Measurements from ENCODE around the gene KRT4. TPM values are rescaled to one million over a fixed set of nuclear protein-coding genes. Genes with fewer than 3 reads are reported as not detected.
"Not testable (repeated sequence)": the region's sequence is repeated elsewhere in the genome, so short reads cannot be mapped to it uniquely, and the experiment has no call there.

Gene KRT4
- total RNA-seq, 2 donors from 2014 or later = not detected

DNA sequence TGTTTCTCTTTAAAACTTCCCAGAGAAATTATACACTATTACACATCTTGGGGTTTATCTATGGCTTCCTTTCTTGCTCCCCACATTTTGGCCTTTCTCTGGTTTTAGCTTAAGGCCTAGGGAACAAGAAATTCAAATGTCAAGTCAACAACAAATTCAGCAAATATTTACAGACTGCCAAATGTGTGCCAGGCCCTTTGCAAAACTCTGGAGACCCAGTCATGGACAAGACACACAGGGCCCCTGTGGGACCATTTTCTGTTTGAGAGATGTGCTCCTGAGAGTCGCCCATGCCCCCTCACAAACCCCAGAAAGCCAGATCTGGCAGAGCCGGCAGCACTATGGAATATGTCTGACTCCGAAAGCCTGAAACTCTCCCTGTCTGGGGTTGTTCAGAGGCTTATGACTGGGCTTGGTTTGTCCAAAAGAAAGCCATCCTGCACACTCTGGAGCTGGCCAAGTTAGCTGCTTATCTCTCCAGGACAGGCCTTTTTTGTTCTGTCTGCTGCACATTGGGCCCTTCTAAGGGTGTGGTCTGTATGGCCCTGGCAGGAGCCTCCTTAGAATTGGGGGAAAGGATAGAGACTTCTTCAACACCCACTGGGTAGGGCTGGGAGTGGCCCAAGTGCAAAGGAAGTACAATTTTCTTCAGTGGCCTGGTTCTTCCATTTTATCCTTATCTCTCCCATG, 16.9 kb downstream of the KRT4 start:
- ATAC-seq (ENCODE audit: insufficient number of reproducible peaks, low FRiP score, low read depth) (no peak), DNase-seq (ENCODE audit: low spot score) (no peak)
- TF ChIP-seq, protein P1, sequence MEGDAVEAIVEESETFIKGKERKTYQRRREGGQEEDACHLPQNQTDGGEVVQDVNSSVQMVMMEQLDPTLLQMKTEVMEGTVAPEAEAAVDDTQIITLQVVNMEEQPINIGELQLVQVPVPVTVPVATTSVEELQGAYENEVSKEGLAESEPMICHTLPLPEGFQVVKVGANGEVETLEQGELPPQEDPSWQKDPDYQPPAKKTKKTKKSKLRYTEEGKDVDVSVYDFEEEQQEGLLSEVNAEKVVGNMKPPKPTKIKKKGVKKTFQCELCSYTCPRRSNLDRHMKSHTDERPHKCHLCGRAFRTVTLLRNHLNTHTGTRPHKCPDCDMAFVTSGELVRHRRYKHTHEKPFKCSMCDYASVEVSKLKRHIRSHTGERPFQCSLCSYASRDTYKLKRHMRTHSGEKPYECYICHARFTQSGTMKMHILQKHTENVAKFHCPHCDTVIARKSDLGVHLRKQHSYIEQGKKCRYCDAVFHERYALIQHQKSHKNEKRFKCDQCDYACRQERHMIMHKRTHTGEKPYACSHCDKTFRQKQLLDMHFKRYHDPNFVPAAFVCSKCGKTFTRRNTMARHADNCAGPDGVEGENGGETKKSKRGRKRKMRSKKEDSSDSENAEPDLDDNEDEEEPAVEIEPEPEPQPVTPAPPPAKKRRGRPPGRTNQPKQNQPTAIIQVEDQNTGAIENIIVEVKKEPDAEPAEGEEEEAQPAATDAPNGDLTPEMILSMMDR (IDR thresholded peaks at IDR 0.05) = no peak
- Histone ChIP-seq H3K4me1 (ENCODE audit: control insufficient read depth in 1 of 2, low read depth in 2 of 2) (no peaks in the 10 kb centered on the region), H3K27ac (no peak overlapping the region), H3K36me3 (no peaks in the 10 kb centered on the region), H3K4me3 (no peak overlapping the region), H3K27me3 (replicated peaks; ENCODE audit: insufficient read depth) (no peaks in the 10 kb centered on the region), H3K9me3 (no peaks in the 10 kb centered on the region)

DNA sequence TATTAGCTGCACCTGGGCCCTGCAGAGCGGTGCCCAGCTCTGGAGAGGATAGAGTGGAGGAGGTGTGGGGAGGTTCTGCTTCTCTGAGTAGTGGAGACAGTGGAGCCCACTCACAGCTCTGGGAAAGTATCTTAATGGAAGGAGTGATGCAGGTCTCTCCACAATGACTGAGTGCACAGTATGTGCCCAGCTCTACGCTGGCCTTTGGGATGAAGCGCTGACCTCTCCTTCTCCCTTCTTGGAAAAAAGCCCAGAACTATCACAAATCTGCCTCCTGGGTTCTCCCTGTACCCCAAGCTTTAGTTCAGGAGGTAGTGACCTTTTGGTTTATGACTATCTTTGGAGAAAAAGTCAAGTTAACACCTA, 17.5 kb downstream of the KRT4 start:
- no peaks in the 10 kb centered on the region for H3K4me1 ChIP-seq (ENCODE audit: control insufficient read depth in 1 of 2, low read depth in 2 of 2)
- ATAC-seq (ENCODE audit: insufficient number of reproducible peaks, low FRiP score, low read depth) = no peak
- H3K36me3 ChIP-seq = no peaks in the 10 kb centered on the region
- H3K27ac ChIP-seq = no peak overlapping the region
- DNase-seq (ENCODE audit: low spot score) = no peak
- no peak overlapping the region for H3K4me3 ChIP-seq
- H3K27me3 ChIP-seq (replicated peaks; ENCODE audit: insufficient read depth) = no peaks in the 10 kb centered on the region
- TF ChIP-seq, protein P1 (IDR thresholded peaks at IDR 0.05) = no peak
- H3K9me3 ChIP-seq = no peaks in the 10 kb centered on the region

DNA sequence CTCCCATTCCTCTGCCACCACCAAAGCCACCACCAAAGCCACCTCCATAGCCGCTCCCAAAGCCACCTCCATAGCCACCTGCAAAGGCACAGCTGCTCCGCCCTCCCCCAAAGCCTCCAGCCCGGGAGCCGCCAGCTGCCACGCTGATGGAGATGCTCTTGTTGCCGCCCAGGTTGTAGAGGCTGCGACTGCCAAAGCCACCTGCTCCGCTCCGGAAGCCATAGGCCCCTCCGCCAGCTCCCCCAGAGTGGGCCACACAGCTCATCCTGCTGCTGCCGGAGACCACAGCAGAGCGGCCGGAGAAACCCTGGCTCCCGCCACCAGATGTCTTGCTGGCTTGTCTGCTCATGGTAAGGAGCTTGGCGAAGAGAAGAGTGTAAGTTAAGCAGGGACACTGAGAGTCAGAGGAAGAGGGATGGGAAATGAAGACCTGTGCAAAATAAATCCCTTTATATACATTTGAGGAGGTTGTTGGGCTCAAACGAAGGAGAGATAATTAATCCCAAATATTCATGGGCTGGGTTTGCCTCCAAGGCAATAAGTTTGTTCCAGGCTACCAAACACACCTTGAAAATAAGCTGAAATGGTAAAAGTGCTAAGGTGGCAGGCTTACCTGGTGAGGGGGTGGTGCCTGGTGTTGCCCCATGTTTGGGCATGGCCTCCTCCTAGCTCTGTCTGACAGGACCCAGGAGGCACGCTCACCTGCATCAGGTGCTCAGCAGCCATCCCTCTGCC, 18.1 kb downstream of the KRT4 start, which contains the start of gene KRT3:
Gene KRT3 (minus strand): TSS at position 424 of the 735 bp plus-strand sequence. CDS start 75 bp downstream, at position 349.
- TF ChIP-seq, protein P1 (IDR thresholded peaks at IDR 0.05) = no peak
- DNase-seq (ENCODE audit: low spot score) = no peak
- no peaks in the 10 kb centered on the region for H3K9me3 ChIP-seq
- ATAC-seq (ENCODE audit: insufficient number of reproducible peaks, low FRiP score, low read depth) = no peak
- no peaks in the 10 kb centered on the region for H3K4me1 ChIP-seq (ENCODE audit: control insufficient read depth in 1 of 2, low read depth in 2 of 2)
- no peaks in the 10 kb centered on the region for H3K36me3 ChIP-seq
- no peaks in the 10 kb centered on the region for H3K27me3 ChIP-seq (replicated peaks; ENCODE audit: insufficient read depth)
- no peak within 1 kb of the TSS for H3K4me3 ChIP-seq
- H3K27ac ChIP-seq = no peak within 1 kb of the TSS

DNA sequence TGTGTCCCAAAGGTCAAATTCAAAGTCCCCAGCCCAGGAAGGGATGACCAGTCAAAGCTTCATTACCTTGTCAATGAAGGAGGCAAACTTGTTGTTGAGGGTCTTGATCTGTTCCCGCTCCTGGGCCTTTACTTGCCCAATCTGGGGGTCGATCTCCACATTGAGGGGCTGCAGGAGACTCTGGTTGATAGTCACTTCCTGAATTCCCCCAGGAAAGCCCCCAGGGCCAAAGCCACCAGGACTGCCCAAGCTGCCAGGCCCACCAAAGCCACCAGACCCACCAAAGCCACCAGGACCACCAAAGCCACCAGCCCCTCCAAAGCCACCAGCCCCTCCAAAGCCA, 18.6 kb downstream of the KRT4 start:
- DNase-seq (ENCODE audit: low spot score); H3K27me3 ChIP-seq (replicated peaks; ENCODE audit: insufficient read depth): not testable (repeated sequence)

DNA sequence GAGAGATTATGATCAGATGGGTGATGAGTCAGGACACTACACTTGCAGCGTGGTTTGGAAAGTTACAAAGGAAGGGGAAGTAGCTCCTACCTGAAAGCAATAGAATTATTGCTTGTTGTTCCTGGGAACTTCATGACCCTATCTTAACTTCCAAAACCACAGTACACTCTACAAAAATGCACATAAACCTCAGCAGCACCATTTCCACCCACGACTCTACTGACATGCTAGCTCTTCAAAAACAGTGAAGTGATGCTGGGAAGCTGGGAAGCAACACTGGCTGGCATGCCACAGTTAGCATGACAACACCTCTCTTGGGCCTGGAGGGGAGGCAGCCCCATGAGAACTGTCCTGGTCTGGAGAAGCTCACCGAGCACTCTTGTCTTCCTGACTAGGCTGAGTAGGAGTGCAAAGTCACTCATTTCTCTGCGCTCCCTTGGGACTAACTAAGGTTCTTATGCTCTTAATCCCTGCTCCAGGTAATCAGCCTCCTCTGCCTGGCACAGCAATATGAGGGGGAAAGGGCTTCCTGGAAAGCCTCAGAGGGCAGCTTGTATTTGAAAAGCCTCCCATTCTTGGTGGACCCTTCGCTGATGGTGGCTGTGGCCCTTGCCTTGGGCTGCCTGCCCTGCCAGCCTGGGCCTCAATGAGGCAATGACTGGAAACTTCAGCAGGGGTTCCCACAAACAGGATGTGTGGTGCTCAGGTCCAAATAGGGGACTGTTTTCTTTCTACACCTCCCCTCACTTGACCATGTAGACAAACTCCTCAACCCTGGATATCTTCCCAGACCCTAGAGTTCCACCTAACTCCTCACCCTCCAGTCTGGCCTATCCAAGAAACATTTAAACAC, 19.2 kb downstream of the KRT4 start:
- no peak overlapping the region for H3K4me3 ChIP-seq
- DNase-seq (ENCODE audit: low spot score) = no peak
- no peaks in the 10 kb centered on the region for H3K27me3 ChIP-seq (replicated peaks; ENCODE audit: insufficient read depth)
- H3K9me3 ChIP-seq = no peaks in the 10 kb centered on the region
- H3K27ac ChIP-seq = no peak overlapping the region
- ATAC-seq (ENCODE audit: insufficient number of reproducible peaks, low FRiP score, low read depth) = no peak
- H3K36me3 ChIP-seq = no peaks in the 10 kb centered on the region
- H3K4me1 ChIP-seq (ENCODE audit: control insufficient read depth in 1 of 2, low read depth in 2 of 2) = no peaks in the 10 kb centered on the region
- TF ChIP-seq, protein P1 (IDR thresholded peaks at IDR 0.05) = no peak

More for the DNA sequence above, 18.6 kb downstream of the KRT4 start:
- H3K4me1 ChIP-seq (ENCODE audit: control insufficient read depth in 1 of 2, low read depth in 2 of 2); ATAC-seq (ENCODE audit: insufficient number of reproducible peaks, low FRiP score, low read depth); H3K4me3 ChIP-seq; H3K27ac ChIP-seq; H3K9me3 ChIP-seq; H3K36me3 ChIP-seq: not testable (repeated sequence)

Data from thoracic aorta (tissue), 2 donors.